PC-9 (cell line): ENCODE results near the gene SMIM7. TPM values are rescaled to one million over a fixed set of nuclear protein-coding genes. Genes with fewer than 3 reads are reported as not detected.

Source experiments
- BruUV-seq: library from RNA; stranded (reverse); fragments of 400-500 nt; replicated peaks from 2 replicates; lab custom pipeline; 2021; lab: Mats Ljungman, UMichigan
- CTCF ChIA-PET: fragments of 300-600 bp; sonication (Branson Sonifier 250); formaldehyde crosslinking; loops from one replicate; lab custom pipeline; 2022; ENCODE audit warnings: antibody characterized with exemption; lab: Charles Lee
- POLR2A ChIA-PET: fragments of 300-600 bp; sonication (Branson Sonifier 250); formaldehyde crosslinking; loops from one replicate; lab custom pipeline; 2022; ENCODE audit warnings: antibody characterized with exemption; ENCODE audit not compliant: unreplicated experiment; lab: Charles Lee
- DNase-seq, 2 experiments: peaks; one replicate each; pipeline versions ENCODE4 v3.0.0 to v3.0.0-alpha.2; 2015 to 2022; ENCODE audit warnings: mixed read lengths in 1 of 2
- H2AFZ ChIP-seq: fragments of 200-600 bp; sonication (generic); 2 replicates; pipeline ENCODE4 v1.8.1; 2017; ENCODE audit warnings: antibody characterized with exemption
- H3F3A ChIP-seq: fragments of 200-600 bp; sonication (generic); 2 replicates; pipeline ENCODE4 v1.8.1; 2017; ENCODE audit warnings: antibody characterized with exemption, mild to moderate bottlenecking, low read depth; ENCODE audit not compliant: insufficient read depth
- H3K27ac ChIP-seq: fragments of 200-600 bp; sonication (generic); 2 replicates; pipeline ENCODE4 v1.6.1; 2016; ENCODE audit warnings: mixed run types
- H3K27me3 ChIP-seq: fragments of 200-600 bp; sonication (generic); 2 replicates; pipeline ENCODE4 v1.6.1; 2016; ENCODE audit warnings: low read depth, mixed run types; ENCODE audit not compliant: insufficient read depth
- H3K36me3 ChIP-seq: fragments of 200-600 bp; sonication (generic); 2 replicates; pipeline ENCODE4 v1.6.1; 2016; ENCODE audit warnings: low read depth, mixed run types
- H3K4me1 ChIP-seq: fragments of 200-600 bp; sonication (generic); replicated peaks from 2 replicates; pipeline ENCODE4 v1.6.1; 2016; ENCODE audit warnings: mixed run types; ENCODE audit not compliant: insufficient read depth
- H3K4me2 ChIP-seq: fragments of 200-600 bp; sonication (generic); 2 replicates; pipeline ENCODE4 v1.6.1; 2017; ENCODE audit warnings: mixed run types
- H3K4me3 ChIP-seq: fragments of 200-600 bp; sonication (generic); 2 replicates; pipeline ENCODE4 v1.6.1; 2016; ENCODE audit warnings: mixed run types
- H3K79me2 ChIP-seq: fragments of 200-600 bp; sonication (generic); 2 replicates; pipeline ENCODE4 v1.6.1; 2017; ENCODE audit warnings: low read depth, mixed run types
- H3K9me2 ChIP-seq: fragments of 200-600 bp; sonication (generic); 2 replicates; pipeline ENCODE4 v1.8.1; 2017; ENCODE audit warnings: mild to moderate bottlenecking; ENCODE audit not compliant: insufficient read depth
- H3K9me3 ChIP-seq: fragments of 200-600 bp; sonication (generic); 2 replicates; pipeline ENCODE4 v1.8.1; 2016; ENCODE audit warnings: low read depth; ENCODE audit not compliant: insufficient read depth
- H4K20me1 ChIP-seq: fragments of 200-600 bp; sonication (generic); 2 replicates; pipeline ENCODE4 v1.8.1; 2017; ENCODE audit not compliant: insufficient read depth
- CTCF ChIP-seq: fragments of 200-600 bp; sonication (generic); conservative IDR thresholded peaks from 2 replicates; pipeline ENCODE4 v1.6.1; 2017; ENCODE audit warnings: mixed run types, antibody characterized with exemption, mild to moderate bottlenecking, moderate library complexity
- EZH2 ChIP-seq: fragments of 200-600 bp; sonication (generic); IDR thresholded peaks from 2 replicates; pipeline ENCODE4 v1.8.0; 2017; ENCODE audit warnings: antibody characterized with exemption, low read depth
- intact Hi-C: fragments of 100-400 bp; cut with micrococcal nuclease; formaldehyde crosslinking; loops from one replicate; pipeline ENCODE4 v1.10.0; 2022; ENCODE audit not compliant: unreplicated experiment
- total RNA-seq: library from RNA; stranded (reverse); gene quantifications from 2 replicates; pipeline ENCODE4 v1.2.3, GENCODE V29; 2021

SMIM7 gene
- total RNA-seq, 1 experiment from 2014 or later, result 72.9 TPM

GRCh38 chr19:16623576-16623975 lies 36.4 kb downstream of the SMIM7 start:
- Histone ChIP-seq H3K79me2 (peaks cover 93% of the 10 kb centered on the region), H3K4me2 (no peak overlapping the region), H3K27ac (no peak overlapping the region), H3F3A (peaks cover 5% of the 10 kb centered on the region; the same call in 1 of the 2 replicates), H3K9me2 (no peaks in the 10 kb centered on the region), H4K20me1 (peaks cover 88% of the 10 kb centered on the region), H3K4me3 (no peak overlapping the region), H3K27me3 (no peaks in the 10 kb centered on the region), H3K4me1 (peaks cover 17% of the 10 kb centered on the region), H3K9me3 (no peaks in the 10 kb centered on the region), H2AFZ (no peak overlapping the region), H3K36me3 (peaks cover 5% of the 10 kb centered on the region; the same call in 1 of the 2 replicates)
- ChIA-PET CTCF (no interaction called here), POLR2A (no interaction called here)
- no peak for TF ChIP-seq CTCF
- no peak for TF ChIP-seq EZH2
- no peak for DNase-seq
- intact Hi-C loops, result no loop called here
- BruUV-seq, result no TSS peak

- H3F3A ChIP-seq, result peaks cover 5% of the 10 kb centered on the region; the same call in 1 of the 2 replicates
- H3K4me1 ChIP-seq, result peaks cover 17% of the 10 kb centered on the region
- POLR2A ChIA-PET, result no interaction called here
- TF ChIP-seq CTCF, result no peak
- no peak for TF ChIP-seq EZH2
- no peak overlapping the region for H2AFZ ChIP-seq
- no peaks in the 10 kb centered on the region for H3K27me3 ChIP-seq
- intact Hi-C loops, result no loop called here
- peaks cover 93% of the 10 kb centered on the region for H4K20me1 ChIP-seq
- peaks cover 98% of the 10 kb centered on the region for H3K79me2 ChIP-seq
- no TSS peak for BruUV-seq
- CTCF ChIA-PET, result no interaction called here
- H3K9me2 ChIP-seq, result no peaks in the 10 kb centered on the region
- no peak overlapping the region for H3K4me3 ChIP-seq
- no peak overlapping the region for H3K4me2 ChIP-seq
- no peak for DNase-seq
- no peaks in the 10 kb centered on the region for H3K9me3 ChIP-seq
- H3K36me3 ChIP-seq, result peaks cover 5% of the 10 kb centered on the region; the same call in 1 of the 2 replicates
- H3K27ac ChIP-seq, result no peak overlapping the region
These were observed 36.9 kb downstream of the SMIM7 start for GRCh38 chr19:16623066-16623465.

GRCh38 chr19:16621165-16621800 lies 38.7 kb downstream of the SMIM7 start:
- Histone ChIP-seq H3K4me1 (peaks cover 14% of the 10 kb centered on the region), H3K9me2 (no peaks in the 10 kb centered on the region), H3K4me2 (no peak overlapping the region), H3K9me3 (no peaks in the 10 kb centered on the region), H3K4me3 (no peak overlapping the region), H4K20me1 (peaks cover 100% of the 10 kb centered on the region), H3K79me2 (peaks cover 100% of the 10 kb centered on the region), H3K27ac (no peak overlapping the region), H3K36me3 (peaks cover 5% of the 10 kb centered on the region; the same call in 1 of the 2 replicates), H3K27me3 (no peaks in the 10 kb centered on the region), H2AFZ (no peak overlapping the region), H3F3A (peaks cover 5% of the 10 kb centered on the region; the same call in 1 of the 2 replicates)
- CTCF ChIA-PET, result no interaction called here
- POLR2A ChIA-PET, result no interaction called here
- DNase-seq, result no peak
- intact Hi-C loops, result no loop called here
- TF ChIP-seq EZH2 (no peak), CTCF (no peak)
- no TSS peak for BruUV-seq
